Colon (tissue), 2 donors: Measurements from ENCODE around the gene RPIA.
"Not testable (repeated sequence)": the region's sequence is repeated elsewhere in the genome, so short reads cannot be mapped to it uniquely, and the experiment has no call there.

Source experiments
- FAIRE-seq: peaks from 2 replicates; lab custom pipeline; 2012; peaks lifted over from hg19 to GRCh38; lab: Jason Lieb, UNC
- donor health status: control.
- donor health status: control.

RPIA gene

DNA sequence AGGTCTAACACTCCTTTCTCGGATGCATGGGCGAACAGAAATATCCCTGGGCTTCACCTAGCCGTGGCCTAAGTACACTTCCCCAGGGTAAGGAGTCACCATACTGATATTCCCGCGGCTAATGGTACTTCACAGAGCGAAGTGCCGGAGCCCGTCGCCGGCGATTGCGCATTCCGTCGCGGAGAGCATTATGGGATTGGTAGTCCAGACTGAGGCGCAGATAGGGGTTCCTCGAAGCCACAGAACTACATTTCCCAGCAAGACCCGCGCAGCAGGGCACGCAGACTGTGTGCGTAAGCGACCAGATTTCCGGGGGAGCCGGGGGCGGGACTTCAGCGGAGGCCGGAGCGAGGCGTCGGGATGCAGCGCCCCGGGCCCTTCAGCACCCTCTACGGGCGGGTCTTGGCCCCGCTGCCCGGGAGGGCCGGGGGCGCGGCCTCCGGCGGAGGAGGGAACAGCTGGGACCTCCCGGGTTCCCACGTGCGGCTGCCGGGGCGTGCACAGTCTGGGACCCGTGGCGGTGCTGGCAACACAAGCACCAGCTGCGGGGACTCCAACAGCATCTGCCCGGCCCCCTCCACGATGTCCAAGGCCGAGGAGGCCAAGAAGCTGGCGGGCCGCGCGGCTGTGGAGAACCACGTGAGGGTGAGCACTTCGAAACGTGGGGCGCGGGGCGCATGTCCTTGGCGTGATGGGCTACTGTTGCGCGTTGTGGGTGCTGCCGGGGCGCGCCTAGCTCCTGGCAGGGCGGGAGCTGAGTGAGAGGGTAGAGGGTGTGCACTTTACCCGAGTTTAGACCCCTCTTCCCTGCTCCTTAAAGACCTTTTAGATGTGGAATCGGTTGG is at the start of gene RPIA:
Gene RPIA (plus strand): TSS at position 335 of the 845 bp plus-strand sequence. CDS start 26 bp downstream, at position 361.
- FAIRE-seq: no peak

DNA sequence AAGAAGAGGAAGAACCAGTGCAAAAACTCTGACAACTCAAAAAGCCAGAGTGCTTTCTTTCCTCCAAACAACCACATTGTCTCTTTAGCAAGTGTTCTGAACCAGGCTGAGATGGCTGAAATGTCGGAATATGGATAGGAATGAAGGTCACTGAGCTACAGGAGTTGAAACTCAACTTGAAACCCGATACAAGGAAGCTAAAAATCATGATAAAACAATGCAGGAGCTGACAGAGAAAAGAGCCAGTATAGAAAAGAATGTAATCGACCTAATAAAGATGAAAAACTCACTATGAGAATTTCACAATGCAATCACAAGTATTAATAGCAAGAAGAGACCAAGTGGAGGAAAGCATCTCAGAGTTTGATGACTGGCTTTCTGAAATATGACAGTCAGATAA is 49.2 kb upstream of the RPIA start:
- FAIRE-seq: no peak

DNA sequence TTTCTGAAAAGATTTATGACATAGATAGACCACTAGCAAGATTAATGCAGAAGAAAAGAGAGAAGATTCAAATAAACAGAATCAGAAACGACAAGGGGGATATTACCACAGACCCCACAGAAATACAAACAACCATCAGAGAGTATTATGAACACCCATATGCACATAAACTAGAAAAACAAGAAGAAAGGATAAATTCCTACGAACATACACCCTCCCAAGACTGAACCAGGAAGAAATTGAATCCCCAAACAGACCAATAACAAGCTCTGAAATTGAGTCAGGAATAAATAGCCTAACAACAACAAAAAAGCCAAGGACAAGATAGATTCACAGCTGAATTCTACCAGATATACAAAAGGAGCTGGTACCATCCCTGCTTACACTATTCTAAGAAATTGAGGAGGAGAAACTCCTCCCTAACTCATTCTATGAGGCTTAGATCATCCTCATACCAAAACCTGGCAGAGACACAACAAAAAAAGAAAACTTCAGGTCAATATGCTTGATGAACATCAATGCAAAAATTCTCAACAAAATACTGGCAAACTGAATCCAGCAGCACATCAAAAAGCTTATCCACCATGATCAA is 46.1 kb upstream of the RPIA start:
- FAIRE-seq: not testable (repeated sequence)

DNA sequence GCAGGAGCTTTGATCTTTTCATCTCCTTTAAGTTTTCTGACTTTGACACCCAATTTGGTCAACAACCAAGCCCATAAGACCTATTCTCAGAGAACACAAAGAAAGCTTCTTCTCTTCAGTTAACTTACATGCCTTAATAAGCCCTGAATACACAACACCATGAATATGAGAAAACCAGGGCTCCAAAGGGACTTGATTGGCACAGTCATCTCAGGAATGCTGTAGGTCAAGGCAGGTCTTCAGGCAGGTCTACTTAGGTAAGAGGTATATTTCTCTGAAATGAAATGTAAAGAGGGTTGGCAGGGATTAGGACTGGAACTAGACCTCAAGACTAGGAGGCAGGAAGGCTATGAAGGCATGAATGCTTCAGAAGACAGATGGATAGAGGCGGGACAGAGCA is 39.8 kb upstream of the RPIA start:
- FAIRE-seq: no peak

DNA sequence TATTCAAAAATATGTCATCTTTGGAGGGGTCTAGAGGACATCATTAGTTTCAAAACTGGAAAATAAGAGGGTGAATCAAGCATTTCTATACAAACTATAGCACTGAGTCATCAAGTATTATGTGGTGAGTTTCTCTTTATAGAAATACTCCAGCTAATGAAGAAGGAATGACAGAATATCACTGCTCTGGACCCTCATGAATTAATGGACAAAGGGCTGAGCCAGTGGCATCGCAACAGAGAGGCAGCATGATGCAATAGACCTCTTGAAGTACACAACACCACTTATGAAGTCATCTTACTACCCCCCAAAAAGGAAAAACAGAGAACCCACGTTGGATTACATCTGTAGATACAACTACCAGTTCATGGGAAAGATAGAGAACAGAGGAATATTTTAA is 36.8 kb upstream of the RPIA start:
- FAIRE-seq: no peak

DNA sequence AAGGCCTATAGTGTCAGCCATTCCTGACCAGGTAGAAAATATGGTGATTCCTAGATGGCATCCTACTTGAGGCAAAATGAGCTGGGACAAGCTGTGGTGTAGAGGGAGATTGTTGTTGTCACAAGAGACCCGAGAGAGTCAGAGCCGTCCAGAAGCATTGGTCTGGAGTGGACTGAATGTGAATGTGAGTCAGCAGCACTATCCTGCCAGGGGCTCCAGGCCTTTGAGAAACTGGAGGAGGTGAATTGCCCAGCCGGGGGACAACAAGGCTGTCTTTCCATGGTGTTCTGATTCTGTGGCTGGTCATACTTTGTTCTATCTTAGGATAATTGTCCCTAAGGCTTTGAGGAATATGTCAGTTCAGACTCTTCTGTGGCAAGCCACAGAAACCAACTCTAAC is 34.8 kb upstream of the RPIA start:
- no peak for FAIRE-seq

DNA sequence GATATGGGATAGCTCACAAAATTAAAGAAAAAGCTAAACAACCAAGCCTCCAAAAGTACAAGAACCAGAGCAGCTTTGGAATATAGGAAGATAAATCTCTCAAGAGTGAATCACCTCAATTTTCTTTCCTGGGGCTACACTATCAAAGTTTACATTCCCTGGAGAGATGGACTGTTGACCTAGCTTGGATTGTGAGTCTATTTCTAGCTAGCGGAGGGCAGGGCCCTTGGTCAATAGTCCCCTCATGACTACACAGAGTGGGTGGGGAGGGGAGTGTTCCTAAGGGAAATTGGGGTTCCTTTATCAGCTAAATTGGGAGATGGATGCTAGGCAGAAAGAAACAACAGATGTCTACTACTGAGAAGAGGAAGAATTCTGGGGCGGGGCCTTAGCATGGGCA is 34.3 kb upstream of the RPIA start:
- no peak for FAIRE-seq

DNA sequence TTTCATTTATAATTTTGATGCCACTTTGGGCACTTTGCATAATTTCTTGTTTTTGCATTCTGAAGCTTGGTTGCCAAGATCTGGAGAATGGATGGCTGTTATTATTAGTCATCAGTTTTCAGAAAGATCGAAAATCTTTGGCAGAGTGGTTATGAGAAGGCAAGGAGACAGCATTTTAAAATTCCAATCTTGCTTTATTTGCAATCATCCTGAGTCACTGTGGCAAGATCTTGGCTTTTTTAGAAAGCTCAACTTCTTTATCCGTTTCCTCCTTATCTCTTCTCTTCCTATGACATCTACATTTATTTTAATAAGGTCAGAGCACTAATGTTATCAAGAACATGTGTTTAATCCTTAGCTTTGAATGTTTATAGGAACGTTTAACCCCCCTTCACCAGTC is 33.1 kb upstream of the RPIA start:
- no peak for FAIRE-seq

DNA sequence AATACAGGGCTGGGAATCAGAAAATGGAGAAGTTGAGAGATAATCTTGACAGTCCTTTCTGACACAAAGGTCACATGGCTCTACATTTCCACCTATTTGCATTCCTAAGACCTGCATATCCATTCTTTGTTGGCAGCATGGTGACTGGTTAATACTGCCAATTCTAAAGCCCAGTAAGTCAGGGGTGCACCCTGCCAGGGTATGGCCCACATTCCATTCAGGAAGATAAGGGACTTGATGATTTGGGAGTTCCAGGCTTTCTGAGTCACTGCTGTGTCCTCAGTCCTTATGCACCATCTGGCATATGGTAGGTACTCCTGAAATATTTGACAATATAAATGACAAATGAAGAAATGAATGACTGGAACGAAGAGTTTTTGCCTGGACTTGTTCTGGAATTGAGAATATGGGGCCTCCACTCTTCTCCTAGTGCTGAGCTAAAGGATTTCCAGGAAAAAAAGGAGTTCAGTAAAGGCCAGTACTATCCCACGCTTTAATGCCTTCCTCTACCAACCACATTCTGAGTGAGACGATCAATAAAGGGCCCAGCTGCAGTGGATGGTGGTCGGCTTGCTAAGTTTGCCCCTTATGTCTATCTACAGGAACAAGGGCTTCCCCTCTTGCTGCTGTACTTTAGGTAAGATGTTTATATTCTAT is 32.5 kb upstream of the RPIA start:
- no peak for FAIRE-seq

DNA sequence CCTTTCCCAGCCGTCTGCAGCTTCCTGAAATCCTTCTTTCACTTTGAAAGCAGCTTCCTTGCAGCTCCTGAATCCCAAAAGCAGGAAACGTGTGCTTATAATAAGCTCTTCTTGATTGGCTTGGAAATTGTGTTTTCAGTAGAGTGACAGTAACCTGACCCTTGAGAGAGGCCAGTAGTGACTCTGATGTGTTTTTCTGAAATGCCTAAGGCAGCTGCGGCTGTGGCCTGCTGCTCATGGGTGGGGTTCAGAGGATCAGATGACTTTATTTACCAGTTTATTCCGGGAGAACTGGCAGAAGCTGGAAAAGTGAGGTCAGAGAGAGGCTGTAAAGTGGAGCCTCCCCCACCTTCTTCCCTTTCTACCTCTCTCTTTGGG is 31.9 kb upstream of the RPIA start:
- FAIRE-seq: no peak

DNA sequence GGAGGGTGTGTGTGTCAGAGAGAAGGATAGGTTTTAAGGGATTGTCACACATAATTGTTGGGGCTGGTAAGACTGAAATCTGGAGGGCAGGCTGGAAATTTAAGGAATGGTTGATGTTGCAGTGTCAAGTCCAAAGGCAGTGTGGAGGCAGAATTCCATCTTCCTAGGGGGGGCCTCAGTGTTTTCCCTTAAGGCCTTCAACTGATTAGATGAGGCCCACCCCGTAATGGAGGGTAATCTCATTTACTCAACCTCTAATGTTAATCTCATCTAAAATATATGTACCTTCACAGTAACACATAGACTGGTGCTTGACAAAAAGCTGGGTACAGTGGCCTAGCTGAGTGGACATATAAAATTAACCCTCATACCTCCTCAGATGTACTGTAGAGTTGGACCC is 30.9 kb upstream of the RPIA start:
- no peak for FAIRE-seq

DNA sequence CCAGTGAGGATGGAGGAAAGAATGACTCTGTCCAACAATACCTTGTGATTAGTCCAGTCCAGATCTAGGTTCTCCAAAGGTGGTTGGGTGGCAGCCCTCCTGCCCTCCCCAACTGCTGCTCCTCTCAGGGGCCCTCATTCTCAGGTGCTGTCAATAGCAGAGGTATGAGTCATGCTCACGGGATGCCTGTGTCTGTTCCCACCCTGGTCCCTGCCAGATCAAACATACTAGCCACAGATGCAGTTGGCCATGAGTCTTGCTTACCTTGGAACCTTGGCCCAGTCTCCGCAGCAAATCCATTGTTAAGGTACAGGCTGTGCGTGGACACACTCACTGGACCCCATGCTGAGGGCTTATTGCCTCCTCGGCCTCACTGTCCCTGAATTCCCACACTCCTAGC is 24.9 kb upstream of the RPIA start:
- FAIRE-seq: no peak

DNA sequence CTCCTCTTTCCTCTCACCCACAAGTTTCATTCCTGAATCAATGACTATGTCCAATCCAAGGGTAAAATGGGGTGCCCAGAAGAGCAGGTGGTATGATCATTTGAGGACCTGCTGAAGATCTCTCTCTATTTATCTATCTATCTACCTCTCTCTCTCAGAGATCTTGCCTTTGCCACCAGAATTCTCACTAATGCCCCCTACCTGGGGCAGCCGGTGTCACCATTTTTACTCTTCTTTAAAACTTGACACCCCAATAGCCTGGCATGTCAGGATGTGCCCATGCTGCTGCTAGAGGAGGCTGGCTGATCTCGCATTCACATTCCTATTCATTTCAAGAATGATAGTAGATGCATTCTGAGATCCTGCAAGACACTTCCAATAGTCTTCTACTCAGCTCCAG is 24.3 kb upstream of the RPIA start:
- FAIRE-seq: no peak

DNA sequence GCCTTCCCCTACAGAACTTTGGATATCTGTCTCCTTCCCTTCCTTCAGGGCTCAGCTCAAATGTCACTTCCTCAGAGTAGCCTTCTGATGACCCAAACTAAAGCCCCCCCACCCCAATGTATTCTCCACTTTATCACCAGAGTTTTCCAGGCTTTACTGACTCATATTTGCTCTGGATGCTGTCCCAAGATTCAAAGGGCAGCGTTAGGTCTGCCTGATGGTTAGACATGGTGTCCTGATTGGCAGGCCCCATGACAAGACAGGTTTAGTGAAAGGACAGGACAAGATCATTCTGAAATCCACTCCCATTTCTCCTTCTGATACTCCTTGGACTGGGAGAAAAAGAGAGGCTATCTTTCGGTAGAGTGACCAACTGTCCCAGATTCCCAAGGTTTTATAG is 22.6 kb upstream of the RPIA start:
- no peak for FAIRE-seq

DNA sequence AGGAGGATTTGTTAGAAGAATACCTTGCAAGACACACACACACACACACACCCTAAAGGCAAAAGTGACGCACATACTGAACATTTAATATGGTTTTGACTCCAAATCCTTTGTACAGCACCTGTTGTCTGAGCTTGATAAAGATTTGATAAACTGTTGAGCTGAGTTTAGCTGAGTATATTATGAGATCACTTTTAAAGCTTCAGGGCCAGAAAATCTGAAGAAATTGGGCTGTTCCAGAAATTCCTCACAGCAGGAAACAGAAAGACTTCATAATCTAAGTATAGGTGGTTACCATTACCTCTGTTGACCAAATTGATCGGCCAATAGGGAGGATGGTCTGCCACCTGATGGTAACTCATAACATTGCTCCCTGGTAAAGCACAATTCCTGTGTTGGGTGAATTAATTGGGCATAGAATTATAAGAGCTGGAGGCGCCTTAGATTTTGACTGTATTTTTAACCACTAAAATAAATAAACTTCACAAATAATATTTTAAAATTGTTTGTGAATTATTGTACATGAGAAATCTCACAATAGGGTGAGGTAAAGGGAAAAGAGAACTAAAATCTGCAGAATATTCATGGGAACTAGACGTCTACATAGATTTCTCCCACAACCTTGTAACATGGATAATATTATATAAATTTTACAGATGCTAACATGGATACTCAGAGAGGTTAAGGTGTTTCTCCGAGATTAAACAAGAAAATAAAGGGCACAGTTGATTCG is 21.8 kb upstream of the RPIA start:
- no peak for FAIRE-seq

DNA sequence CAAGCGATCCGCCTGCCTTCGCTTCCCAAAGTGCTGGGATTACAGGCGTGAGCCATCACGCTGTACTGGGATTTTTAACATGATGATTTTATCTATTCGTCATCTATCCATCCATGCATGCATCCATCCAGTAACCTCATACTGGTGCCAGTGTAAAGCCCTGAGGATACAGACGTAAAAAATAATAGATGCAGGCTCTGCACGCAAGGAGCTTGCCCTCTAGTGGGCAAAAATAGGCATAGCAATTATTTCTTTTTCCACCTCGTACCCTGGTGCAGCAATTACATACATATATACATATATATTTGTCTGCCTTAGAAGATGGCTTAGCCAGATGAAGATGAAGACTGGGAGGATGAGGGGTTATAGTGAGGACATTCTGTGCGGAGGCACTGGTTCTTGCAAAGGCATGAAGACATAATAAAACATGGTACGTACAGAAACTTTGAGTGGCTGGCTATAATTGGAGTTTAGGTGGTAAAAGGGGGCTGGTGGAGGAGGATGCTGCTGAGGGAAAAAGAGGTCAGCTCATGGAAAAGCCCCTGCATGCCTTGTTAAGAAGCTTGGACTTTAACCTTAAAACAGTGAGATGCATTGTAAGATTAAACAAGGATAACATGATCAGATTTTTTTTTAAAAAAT is 19.6 kb upstream of the RPIA start:
- FAIRE-seq: no peak

DNA sequence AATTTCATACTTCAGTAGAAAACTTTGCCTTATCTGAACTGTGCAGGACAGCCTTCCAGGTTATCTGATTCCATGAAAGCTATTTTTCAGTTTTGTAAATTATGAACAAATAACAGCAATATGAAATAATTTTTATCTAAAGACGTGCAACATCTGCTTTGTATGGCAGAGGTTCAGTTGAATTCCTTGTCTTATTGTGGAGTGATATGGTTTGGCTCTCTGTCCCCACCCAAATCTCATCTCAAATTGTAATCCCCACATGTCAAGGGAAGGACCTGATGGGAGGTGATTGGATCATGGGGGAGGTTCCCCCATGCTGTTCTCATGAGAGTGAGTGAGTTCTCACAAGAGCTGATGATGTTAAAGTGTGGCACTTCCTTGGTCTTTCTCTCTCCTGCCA is 18.1 kb upstream of the RPIA start:
- FAIRE-seq: no peak

DNA sequence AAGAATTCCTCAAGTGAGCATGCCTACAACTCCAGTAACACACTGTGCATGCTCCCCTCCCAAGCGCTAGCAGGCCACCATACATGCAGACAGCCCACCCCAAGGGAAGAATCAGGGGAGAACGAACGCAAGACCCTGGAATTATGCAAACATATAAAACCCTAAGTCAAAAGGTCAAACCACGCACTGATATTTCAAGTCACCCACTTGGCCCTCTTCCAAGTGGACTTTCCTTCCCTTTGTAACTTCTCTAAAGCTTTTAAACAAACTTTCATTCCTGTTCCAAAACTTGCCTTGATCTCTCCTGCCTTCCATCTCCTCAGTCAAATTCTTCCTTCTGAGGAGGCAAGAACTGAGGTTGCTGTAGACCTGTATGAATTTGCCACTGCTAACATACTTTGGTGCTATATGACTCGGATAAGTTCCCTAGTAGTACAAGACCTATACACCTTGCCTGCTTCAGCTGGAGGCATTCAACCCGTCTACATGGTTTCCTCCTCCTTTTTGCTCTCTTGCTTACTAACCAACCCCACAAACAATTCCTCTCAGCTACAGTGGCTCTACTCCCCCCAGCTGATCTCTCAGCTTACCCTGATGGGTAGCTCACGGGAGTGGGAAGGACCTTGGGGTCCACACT is 11.1 kb upstream of the RPIA start:
- no peak for FAIRE-seq

DNA sequence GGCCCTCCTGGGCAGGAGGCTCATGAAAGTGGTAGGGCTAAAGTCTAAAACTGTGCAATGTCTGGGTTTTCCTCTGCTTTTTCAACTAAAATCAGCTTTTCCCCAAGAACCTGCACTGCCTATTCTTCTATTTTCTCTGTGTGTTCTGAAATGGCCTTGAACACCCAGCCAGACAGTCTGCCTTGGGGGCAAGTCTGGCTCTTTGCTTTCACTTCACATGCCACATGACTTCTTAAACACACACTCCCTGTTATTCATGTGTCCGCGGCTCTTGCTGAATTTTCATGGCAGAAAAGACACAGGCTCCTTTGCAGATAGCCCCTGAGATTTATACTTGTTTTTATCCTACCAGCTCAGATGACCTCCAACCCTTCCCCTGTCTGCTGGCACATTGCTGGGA is 10.6 kb upstream of the RPIA start:
- FAIRE-seq: no peak

DNA sequence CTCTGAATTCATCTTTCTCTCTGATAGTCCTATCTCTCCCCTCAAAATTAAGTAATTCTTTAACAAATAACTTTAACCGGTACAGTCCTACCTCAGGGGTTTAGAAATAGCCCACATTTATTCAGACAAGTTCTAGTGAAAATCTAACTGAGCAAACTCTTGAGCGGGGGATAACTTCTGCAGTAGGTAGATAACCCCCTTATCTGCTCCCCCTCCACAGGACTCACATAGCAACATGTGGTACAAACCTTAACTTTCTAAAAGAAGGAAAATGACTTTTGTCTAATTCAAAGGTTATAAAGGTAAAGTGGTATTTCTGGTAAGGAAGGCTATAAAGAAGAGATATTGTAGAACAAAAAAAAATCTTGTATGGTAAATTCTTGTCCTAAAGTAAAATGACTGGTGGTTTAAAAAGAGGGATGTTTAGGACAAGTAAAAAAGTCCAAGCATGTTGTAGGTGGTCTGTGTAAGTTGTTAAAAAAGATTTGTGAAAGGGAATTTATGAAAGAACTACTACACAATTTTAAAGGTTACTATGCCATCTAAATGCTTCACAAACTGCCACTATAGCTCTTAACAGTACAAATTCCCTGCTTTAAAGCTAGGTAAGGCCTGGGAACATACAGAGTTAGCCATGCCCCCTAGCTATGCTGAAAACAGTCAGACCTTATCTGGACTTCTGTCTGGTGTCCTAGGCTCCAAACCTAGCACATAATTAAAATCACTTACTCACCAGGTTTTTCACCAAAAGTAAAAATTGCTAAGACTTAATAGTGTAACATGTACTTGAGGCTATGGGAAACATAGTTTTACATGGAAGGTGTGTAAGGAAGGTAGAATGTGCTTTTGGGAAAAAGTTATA is 8.1 kb upstream of the RPIA start:
- no peak for FAIRE-seq

DNA sequence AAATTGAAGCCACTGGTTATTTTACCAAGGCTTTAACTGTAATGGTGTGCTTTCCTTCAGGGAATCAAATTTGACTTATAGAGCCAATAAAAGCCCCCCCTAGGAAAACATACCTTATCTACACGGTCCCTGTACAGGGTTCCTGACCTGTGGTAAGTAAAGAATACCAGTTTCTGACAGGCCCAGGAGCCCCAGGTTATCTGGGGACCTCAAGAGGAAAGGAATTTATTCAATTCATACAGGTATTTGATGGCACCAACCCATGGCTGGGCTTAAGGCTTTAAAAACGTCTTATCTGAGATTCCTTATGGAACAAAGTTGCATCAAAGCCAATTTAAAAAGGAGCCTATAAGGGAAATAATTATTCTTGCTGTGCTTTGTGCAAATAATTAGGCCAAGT is 7.0 kb upstream of the RPIA start:
- no peak for FAIRE-seq
